ENCODE results near the gene TRIM2. TPM values are rescaled to one million over a fixed set of nuclear protein-coding genes. Genes with fewer than 3 reads are reported as not detected.

The TRIM2 gene
- total and polyA plus RNA-seq, 3 donors from 2014 or later = 6.1 to 12.8 (median 10.7) TPM

DNA sequence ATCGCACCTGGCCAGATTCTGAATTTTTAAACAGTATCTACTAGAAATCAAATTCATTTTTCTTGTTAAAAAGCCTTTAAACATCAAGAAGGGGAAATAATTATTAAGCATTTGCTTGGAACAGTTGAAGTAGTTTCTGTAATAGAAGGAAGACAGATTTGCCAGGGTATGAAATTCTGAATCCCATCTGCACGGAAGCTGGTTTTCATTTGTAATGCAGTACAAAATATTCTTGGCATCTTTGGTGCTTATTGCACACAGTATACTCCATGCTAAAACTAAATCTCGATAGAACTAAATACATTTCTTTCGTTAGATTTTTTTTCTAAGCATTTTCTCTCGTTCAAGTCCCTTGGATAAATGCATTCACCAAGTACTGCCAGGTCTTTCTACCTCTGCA is 25.3 kb downstream of the TRIM2 start:
- intact Hi-C loops (cut with DNase I; ENCODE audit: low total_unique reads) = no loop called here
- WGBS, 2 donors = 60 to 77% methylated on average over 5 of the region's 5 CpGs
- Histone ChIP-seq H3K36me3 (ENCODE audit: low read depth, missing control alignments) (no peaks in the 10 kb centered on the region), H3K4me3 (no peak overlapping the region), H3K27me3 (no peaks in the 10 kb centered on the region), H3K27ac (no peak overlapping the region), H3K4me1 (no peaks in the 10 kb centered on the region), H3K9me3 (no peaks in the 10 kb centered on the region)
- DNase-seq = no peak
- no peak for TF ChIP-seq POLR2A (IDR thresholded peaks at IDR 0.05)
- TF ChIP-seq, protein P1, sequence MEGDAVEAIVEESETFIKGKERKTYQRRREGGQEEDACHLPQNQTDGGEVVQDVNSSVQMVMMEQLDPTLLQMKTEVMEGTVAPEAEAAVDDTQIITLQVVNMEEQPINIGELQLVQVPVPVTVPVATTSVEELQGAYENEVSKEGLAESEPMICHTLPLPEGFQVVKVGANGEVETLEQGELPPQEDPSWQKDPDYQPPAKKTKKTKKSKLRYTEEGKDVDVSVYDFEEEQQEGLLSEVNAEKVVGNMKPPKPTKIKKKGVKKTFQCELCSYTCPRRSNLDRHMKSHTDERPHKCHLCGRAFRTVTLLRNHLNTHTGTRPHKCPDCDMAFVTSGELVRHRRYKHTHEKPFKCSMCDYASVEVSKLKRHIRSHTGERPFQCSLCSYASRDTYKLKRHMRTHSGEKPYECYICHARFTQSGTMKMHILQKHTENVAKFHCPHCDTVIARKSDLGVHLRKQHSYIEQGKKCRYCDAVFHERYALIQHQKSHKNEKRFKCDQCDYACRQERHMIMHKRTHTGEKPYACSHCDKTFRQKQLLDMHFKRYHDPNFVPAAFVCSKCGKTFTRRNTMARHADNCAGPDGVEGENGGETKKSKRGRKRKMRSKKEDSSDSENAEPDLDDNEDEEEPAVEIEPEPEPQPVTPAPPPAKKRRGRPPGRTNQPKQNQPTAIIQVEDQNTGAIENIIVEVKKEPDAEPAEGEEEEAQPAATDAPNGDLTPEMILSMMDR (IDR thresholded peaks at IDR 0.05) = no peak

DNA sequence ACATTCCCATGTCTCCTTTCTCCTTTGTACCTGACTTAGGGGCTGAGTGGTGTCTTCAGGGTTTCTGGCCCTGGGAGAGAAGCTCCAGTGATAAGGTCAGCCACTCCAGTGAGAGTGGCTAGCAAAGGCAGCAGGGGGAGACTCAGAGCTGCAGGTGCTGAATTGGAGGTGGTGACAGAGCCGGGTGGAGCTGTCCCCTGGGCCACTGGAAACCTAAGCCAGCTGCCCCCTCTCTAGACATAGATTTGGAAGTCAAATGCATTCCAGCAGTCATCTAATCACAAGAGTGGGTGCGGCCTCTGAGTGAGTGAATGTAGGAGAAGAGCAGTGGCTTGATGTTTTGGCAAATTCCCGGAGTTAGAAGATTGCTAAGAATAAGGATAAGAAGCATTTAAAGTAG is 28.5 kb downstream of the TRIM2 start:
- no peak for TF ChIP-seq POLR2A (IDR thresholded peaks at IDR 0.05)
- intact Hi-C loops (cut with DNase I; ENCODE audit: low total_unique reads) = no loop called here
- H3K4me1 ChIP-seq = no peaks in the 10 kb centered on the region
- WGBS, 2 donors = 57 to 72% methylated on average over 3 of the region's 3 CpGs
- H3K27ac ChIP-seq = no peak overlapping the region
- no peaks in the 10 kb centered on the region for H3K27me3 ChIP-seq
- no peak overlapping the region for H3K4me3 ChIP-seq
- no peaks in the 10 kb centered on the region for H3K36me3 ChIP-seq (ENCODE audit: low read depth, missing control alignments)
- no peak for DNase-seq
- no peaks in the 10 kb centered on the region for H3K9me3 ChIP-seq

DNA sequence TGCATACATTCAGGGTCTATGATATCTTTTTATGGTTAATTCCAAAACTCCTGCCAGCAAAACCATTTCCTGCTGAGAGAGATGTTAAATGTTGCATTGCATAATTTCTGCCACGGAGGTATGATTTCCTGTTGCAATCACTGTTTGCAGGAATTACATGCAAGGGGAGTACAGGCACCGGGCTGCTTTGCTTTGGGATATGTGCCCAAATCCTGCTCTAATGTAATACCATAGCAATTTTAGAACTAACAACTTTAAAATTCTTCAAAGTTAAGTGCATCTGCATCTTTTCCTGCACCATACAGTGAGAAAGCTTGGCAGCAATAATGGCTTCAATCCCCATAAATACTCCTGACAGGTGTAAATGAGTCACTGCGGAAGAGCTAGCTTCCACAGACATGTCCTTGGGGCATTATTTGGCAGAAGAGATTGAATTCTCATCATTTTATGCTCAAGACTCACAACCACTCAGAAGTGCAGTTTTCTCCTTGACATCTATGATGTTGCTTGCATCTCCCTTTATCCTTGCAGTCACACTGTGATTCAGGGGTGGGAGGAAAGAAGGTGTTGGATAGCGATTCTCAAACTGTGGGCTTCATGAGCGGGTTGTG is 29.6 kb downstream of the TRIM2 start:
- Histone ChIP-seq H3K9me3 (no peaks in the 10 kb centered on the region), H3K4me3 (no peak overlapping the region), H3K4me1 (no peaks in the 10 kb centered on the region), H3K27me3 (no peaks in the 10 kb centered on the region), H3K27ac (no peak overlapping the region), H3K36me3 (ENCODE audit: low read depth, missing control alignments) (no peaks in the 10 kb centered on the region)
- no peak for TF ChIP-seq POLR2A (IDR thresholded peaks at IDR 0.05)
- TF ChIP-seq, protein P1 (IDR thresholded peaks at IDR 0.05) = no peak
- WGBS, 2 donors = 48 to 51% methylated on average over 5 of the region's 5 CpGs
- intact Hi-C loops (cut with DNase I; ENCODE audit: low total_unique reads) = no loop called here
- DNase-seq = no peak

DNA sequence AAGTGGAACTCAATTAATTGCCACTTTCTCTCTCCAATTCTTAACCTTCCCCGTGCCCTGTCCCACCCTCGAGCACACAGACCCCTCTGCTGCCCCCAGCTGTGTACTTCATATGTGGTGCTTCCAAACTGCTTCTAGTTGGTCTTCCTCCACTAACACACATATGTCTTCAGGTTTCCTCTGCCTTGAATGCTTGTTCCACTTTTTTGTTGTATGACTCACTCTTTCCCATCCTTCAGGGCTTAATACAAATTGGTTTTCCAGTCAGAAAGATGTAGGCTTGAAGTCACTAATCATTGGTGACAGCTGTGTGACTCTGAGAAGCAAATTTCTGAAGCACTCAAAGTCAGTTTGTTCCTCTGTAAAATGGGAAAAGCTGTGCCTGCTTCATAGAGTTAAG is 30.6 kb downstream of the TRIM2 start:
- no peak for DNase-seq
- Histone ChIP-seq H3K27me3 (no peaks in the 10 kb centered on the region), H3K4me3 (no peak overlapping the region), H3K9me3 (no peaks in the 10 kb centered on the region), H3K27ac (no peak overlapping the region), H3K4me1 (no peaks in the 10 kb centered on the region), H3K36me3 (ENCODE audit: low read depth, missing control alignments) (no peaks in the 10 kb centered on the region)
- intact Hi-C loops (cut with DNase I; ENCODE audit: low total_unique reads) = no loop called here
- no peak for TF ChIP-seq POLR2A (IDR thresholded peaks at IDR 0.05)
- TF ChIP-seq, protein P1 (IDR thresholded peaks at IDR 0.05) = no peak
- 88 to 95% methylated on average over 2 of the region's 2 CpGs for WGBS, 2 donors

DNA sequence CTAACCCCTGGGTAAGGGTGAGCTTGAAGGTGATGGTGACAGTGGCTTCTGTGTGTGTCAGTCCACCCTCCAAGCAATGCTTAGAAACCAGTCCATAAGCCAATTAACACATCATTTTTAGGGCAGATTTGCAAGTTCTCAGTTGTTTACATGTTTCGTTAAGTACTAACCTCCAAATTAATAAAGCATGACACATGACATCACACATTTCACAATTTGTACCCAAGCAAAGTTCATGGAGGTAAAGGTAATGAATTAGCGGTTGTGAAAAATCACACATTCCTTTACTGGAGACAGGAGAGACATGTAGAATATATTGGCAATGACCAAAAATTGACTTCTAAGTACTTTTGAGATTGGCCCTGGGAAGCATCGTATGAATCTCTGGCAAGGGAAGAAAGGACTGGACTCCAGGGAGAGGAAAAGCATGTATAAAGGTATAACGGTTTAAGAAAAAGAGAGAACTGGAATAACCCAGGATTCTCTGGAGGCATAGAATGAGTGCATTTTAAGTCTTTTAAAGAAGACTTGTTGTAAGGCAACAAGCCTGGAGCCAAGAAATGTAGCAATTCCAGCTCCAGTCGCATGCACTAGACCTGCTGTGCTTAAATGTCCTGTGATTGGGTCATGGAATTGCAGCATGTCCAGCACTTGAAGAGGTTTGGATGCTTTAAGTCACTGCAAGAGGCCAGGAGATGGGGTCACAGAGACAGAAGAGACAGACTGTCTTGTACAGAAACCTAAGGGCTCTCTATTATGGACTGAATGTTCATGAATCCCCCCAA is 34.1 kb downstream of the TRIM2 start:
- H3K27ac ChIP-seq = no peak overlapping the region
- WGBS, 2 donors = 83 to 92% methylated on average over 5 of the region's 5 CpGs
- H3K27me3 ChIP-seq = no peaks in the 10 kb centered on the region
- H3K4me3 ChIP-seq = no peak overlapping the region
- peaks cover 4% of the 10 kb centered on the region for H3K4me1 ChIP-seq
- DNase-seq = no peak
- no peaks in the 10 kb centered on the region for H3K9me3 ChIP-seq
- no peaks in the 10 kb centered on the region for H3K36me3 ChIP-seq (ENCODE audit: low read depth, missing control alignments)
- intact Hi-C loops (cut with DNase I; ENCODE audit: low total_unique reads) = no loop called here
- TF ChIP-seq, protein P1 (IDR thresholded peaks at IDR 0.05) = no peak
- TF ChIP-seq POLR2A (IDR thresholded peaks at IDR 0.05) = no peak
